HG03521 (cell line): ENCODE measurements around the gene GCK.

Source experiments
- ATAC-seq: cut with Tn5 transposase; IDR thresholded peaks from one replicate; pipeline ENCODE4 v1.9.1; 2021; ENCODE audit warnings: mild to moderate bottlenecking, moderate library complexity; ENCODE audit not compliant: unreplicated experiment

The GCK gene

GRCh38 chr7:44223362-44224079 is 34.3 kb upstream of the GCK start:
- no peak for ATAC-seq

- no peak for ATAC-seq
Measured at GRCh38 chr7:44222776-44223261, 33.6 kb upstream of the GCK start.

GRCh38 chr7:44222074-44222473 is 32.8 kb upstream of the GCK start:
- no peak for ATAC-seq

GRCh38 chr7:44221231-44221791 is 32.1 kb upstream of the GCK start:
- ATAC-seq: no peak

- no peak for ATAC-seq
Measured at GRCh38 chr7:44220358-44221112, 31.3 kb upstream of the GCK start.

GRCh38 chr7:44220046-44220357 is 30.8 kb upstream of the GCK start:
- no peak for ATAC-seq

- no peak for ATAC-seq
Measured at GRCh38 chr7:44219371-44220045, 30.3 kb upstream of the GCK start.

- ATAC-seq: no peak
Measured at GRCh38 chr7:44218418-44219201, 29.4 kb upstream of the GCK start.

- no peak for ATAC-seq
Measured at GRCh38 chr7:44217852-44218402, 28.7 kb upstream of the GCK start.

- no peak for ATAC-seq
Measured at GRCh38 chr7:44217223-44217714, 28.0 kb upstream of the GCK start.

- ATAC-seq: no peak
Measured at GRCh38 chr7:44216521-44217222, 27.4 kb upstream of the GCK start.

- ATAC-seq: no peak
Measured at GRCh38 chr7:44216019-44216418, 26.8 kb upstream of the GCK start.

GRCh38 chr7:44215531-44215930 is 26.3 kb upstream of the GCK start:
- no peak for ATAC-seq

- no peak for ATAC-seq
Measured at GRCh38 chr7:44213877-44214388, 24.7 kb upstream of the GCK start.

- no peak for ATAC-seq
Measured at GRCh38 chr7:44213206-44213876, 24.1 kb upstream of the GCK start.

GRCh38 chr7:44212581-44213184 is 23.4 kb upstream of the GCK start:
- no peak for ATAC-seq

GRCh38 chr7:44212018-44212417 is 22.8 kb upstream of the GCK start:
- no peak for ATAC-seq

GRCh38 chr7:44211126-44211675 is 22.0 kb upstream of the GCK start:
- ATAC-seq: no peak
